Measurements from ENCODE around the gene CST9.

The CST9 gene

DNA sequence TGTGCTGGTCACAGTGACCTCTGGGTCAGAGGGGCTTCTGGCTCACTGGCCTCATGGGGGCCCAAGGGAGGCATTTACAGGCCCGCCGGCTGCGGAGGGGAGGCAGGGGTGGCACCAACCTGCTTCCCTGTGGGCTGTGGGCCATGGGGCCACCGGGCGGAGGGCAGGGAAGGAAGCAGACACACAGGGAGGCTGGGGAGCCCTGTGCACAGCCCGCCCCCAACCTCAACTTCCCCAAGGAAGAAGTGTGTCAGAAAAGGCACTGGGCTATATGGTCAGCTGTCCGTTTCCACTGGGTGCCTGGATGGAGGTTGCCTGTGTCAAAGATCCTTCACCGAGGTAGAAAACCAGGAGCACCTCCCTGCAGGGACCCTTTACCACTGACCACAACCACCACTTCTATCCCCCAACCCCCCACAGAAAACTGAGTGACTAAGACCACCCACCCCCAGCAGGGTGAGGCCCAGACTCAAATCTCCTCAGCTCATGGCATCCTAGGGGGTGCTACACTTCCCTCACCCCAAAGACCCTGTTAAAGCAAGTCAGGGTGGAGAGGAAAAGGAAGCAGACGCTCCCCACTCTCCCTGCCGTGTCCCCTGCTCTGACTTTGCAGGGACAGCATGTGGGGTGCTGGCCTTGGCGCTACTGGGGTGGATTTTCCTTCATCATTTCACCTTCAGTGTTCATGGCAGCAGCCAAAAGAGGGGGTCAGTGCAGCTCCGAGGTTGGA lies 26.4 kb upstream of the CST9 start:
- TF ChIP-seq CTCF (IDR thresholded peaks at IDR 0.05; ENCODE audit: low read depth, low read length, poor library complexity, severe bottlenecking) (no peak), EZH2phosphoT487 (IDR thresholded peaks at IDR 0.05; ENCODE audit: borderline replicate concordance, low read length) (no peak)
- no peaks in the 10 kb centered on the region for H3K4me1 ChIP-seq (ENCODE audit: control insufficient read depth, low read length)

DNA sequence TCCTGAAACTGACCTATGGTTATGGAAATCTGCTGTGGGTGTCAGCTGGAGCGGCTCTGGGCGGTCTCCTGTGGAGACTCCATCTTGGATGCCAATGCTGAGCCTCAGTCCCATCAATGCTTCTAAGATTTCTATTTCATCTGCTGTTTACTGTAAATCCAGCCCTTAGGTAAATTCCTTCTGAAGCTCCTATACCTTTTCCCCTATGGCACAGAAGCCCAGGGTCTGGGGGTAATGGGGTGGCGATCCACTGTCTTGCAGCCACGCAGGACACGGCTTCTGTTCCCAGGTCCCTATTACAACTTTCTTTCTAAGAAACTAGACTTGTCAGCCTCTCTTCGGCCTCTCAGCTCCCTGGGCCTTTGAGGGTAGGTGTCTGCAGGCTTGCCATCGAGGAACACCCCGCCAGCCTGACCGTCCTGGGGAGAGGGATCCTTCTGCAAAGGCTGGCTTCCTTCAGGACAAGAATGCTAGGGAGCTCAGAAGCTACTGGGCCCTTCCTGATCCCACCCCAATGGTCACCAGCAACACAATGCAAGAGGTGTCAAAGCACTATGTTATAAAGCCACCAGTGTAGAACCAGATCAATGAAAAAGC lies 25.6 kb upstream of the CST9 start:
- H3K36me3 ChIP-seq (ENCODE audit: control insufficient read depth, low read length), result no peaks in the 10 kb centered on the region
- no peak for TF ChIP-seq CTCF (IDR thresholded peaks at IDR 0.05; ENCODE audit: low read depth, low read length, poor library complexity, severe bottlenecking)
- TF ChIP-seq EZH2phosphoT487 (IDR thresholded peaks at IDR 0.05; ENCODE audit: borderline replicate concordance, low read length), result no peak
- peaks cover 4% of the 10 kb centered on the region; the same call in 1 of the 2 replicates for H3K27me3 ChIP-seq (ENCODE audit: control insufficient read depth, low read length)
- H3K9me3 ChIP-seq (ENCODE audit: control insufficient read depth, insufficient read depth, low read length), result no peaks in the 10 kb centered on the region
- H4K20me1 ChIP-seq (ENCODE audit: control insufficient read depth, insufficient read depth, low read depth, low read length), result no peaks in the 10 kb centered on the region
- H3K4me2 ChIP-seq (ENCODE audit: low read length), result no peak overlapping the region
- H3K27ac ChIP-seq (ENCODE audit: low read depth, low read length), result no peak overlapping the region
- no peaks in the 10 kb centered on the region for H3K9me2 ChIP-seq (replicated peaks; ENCODE audit: control insufficient read depth, low read length)
- H3F3A ChIP-seq (ENCODE audit: control insufficient read depth, insufficient read depth), result no peaks in the 10 kb centered on the region
- no peaks in the 10 kb centered on the region for H3K4me1 ChIP-seq (ENCODE audit: control insufficient read depth, low read length)
- H3K79me2 ChIP-seq (ENCODE audit: control insufficient read depth, low read length), result no peaks in the 10 kb centered on the region
- H3K4me3 ChIP-seq (ENCODE audit: low read length), result no peak overlapping the region

More for the DNA sequence above, 26.4 kb upstream of the CST9 start:
- H3K4me3 ChIP-seq (ENCODE audit: low read length), result no peak overlapping the region
- no peaks in the 10 kb centered on the region for H3K36me3 ChIP-seq (ENCODE audit: control insufficient read depth, low read length)
- H3K27me3 ChIP-seq (ENCODE audit: control insufficient read depth, low read length), result peaks cover 4% of the 10 kb centered on the region; the same call in 1 of the 2 replicates
- H3K9me3 ChIP-seq (ENCODE audit: control insufficient read depth, insufficient read depth, low read length), result no peaks in the 10 kb centered on the region
- no peak overlapping the region for H3K4me2 ChIP-seq (ENCODE audit: low read length)
- H4K20me1 ChIP-seq (ENCODE audit: control insufficient read depth, insufficient read depth, low read depth, low read length), result no peaks in the 10 kb centered on the region
- H3K27ac ChIP-seq (ENCODE audit: low read depth, low read length), result no peak overlapping the region
- no peaks in the 10 kb centered on the region for H3F3A ChIP-seq (ENCODE audit: control insufficient read depth, insufficient read depth)
- H3K79me2 ChIP-seq (ENCODE audit: control insufficient read depth, low read length), result no peaks in the 10 kb centered on the region
- H3K9me2 ChIP-seq (replicated peaks; ENCODE audit: control insufficient read depth, low read length), result no peaks in the 10 kb centered on the region

DNA sequence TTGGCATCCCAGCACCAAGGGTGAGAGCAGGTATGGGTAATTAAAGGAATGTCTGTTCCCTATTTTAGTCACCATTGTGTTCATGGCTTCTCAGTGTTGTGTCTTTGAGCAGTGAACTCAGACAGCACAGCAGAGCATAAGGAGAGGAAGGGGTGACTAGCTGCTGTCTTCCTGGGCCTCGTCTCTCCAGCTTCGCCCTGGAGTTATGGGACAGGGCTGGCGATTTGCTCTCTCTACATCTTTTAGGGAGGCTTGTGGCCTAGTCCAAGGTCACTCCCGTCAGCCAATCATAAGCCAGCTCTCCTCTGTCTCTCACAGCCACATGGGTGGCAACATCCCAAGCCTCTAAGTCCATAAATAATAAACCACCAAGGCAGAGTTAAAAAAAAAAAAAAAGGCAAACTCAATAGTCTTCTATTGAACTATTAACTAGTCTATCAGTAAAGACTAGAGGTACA lies 24.7 kb upstream of the CST9 start:
- no peak overlapping the region for H3K4me3 ChIP-seq (ENCODE audit: low read length)
- no peaks in the 10 kb centered on the region for H3K36me3 ChIP-seq (ENCODE audit: control insufficient read depth, low read length)
- TF ChIP-seq CTCF (IDR thresholded peaks at IDR 0.05; ENCODE audit: low read depth, low read length, poor library complexity, severe bottlenecking) (no peak), EZH2phosphoT487 (IDR thresholded peaks at IDR 0.05; ENCODE audit: borderline replicate concordance, low read length) (no peak)
- H3K79me2 ChIP-seq (ENCODE audit: control insufficient read depth, low read length), result no peaks in the 10 kb centered on the region
- H3K27ac ChIP-seq (ENCODE audit: low read depth, low read length), result no peak overlapping the region
- H3K9me2 ChIP-seq (replicated peaks; ENCODE audit: control insufficient read depth, low read length), result no peaks in the 10 kb centered on the region
- no peaks in the 10 kb centered on the region for H3K4me1 ChIP-seq (ENCODE audit: control insufficient read depth, low read length)
- no peaks in the 10 kb centered on the region for H4K20me1 ChIP-seq (ENCODE audit: control insufficient read depth, insufficient read depth, low read depth, low read length)
- peaks cover 4% of the 10 kb centered on the region; the same call in 1 of the 2 replicates for H3K27me3 ChIP-seq (ENCODE audit: control insufficient read depth, low read length)
- no peak overlapping the region for H3K4me2 ChIP-seq (ENCODE audit: low read length)
- H3K9me3 ChIP-seq (ENCODE audit: control insufficient read depth, insufficient read depth, low read length), result no peaks in the 10 kb centered on the region
- H3F3A ChIP-seq (ENCODE audit: control insufficient read depth, insufficient read depth), result no peaks in the 10 kb centered on the region

All from DOHH2 (cell line).